ENCODE data around the gene MILR1. TPM values are rescaled to one million over a fixed set of nuclear protein-coding genes. Genes with fewer than 3 reads are reported as not detected.
"Not testable (repeated sequence)": the region's sequence is repeated elsewhere in the genome, so short reads cannot be mapped to it uniquely, and the experiment has no call there.

MILR1 gene
- total and polyA plus RNA-seq, 4 donors: 5.6 to 8.9 (median 8.2) TPM

DNA sequence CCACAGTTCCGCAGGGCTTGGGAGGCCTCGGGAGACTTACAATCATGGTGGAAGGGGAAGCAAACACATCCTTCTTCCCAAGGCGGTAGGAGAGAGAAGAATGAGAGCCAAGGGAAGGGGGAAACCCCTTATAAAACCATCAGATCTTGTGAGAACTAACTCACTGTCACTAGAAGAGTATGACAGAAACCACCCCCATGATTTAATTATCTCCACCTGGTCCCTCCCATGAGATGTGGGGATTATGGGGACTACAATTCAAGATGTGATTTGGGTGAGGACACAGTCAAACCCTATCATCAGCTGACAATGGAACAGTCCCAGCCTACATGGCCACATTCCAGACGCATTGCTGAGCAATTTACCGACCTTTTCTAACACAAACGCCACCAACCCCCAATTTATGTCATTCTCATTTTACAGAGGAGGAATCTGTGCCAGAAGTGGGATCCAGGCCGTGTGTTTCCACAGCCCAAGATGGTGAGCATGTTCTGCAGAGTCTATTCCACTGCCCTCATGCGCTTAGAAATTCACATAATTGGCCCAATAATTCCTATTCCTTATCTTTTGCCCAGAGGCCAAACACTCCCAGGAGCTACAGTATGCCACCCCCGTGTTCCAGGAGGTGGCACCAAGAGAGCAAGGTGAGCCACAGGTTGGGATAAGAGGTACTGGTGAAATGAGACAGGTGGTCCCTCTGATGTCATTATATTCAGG lies 17.3 kb downstream of the MILR1 start:
- no peak overlapping the region for H3K4me3 ChIP-seq (ENCODE audit: low read depth, low read length)
- no peaks in the 10 kb centered on the region for H3K36me3 ChIP-seq (ENCODE audit: control insufficient read depth, insufficient read depth, low read length)
- no peak overlapping the region for H3K27ac ChIP-seq (ENCODE audit: low read depth, low read length)
- DNase-seq (ENCODE audit: low read depth in 4 of 6, low spot score in 6 of 6): peak in 1 of 6 donors; percentile 35
- WGBS (ENCODE audit: insufficient coverage): 75% methylated on average over 6 of the region's 9 CpGs
- no peaks in the 10 kb centered on the region for H3K4me1 ChIP-seq (ENCODE audit: control insufficient read depth, insufficient read depth, low read length)
- H3K27me3 ChIP-seq (ENCODE audit: control insufficient read depth, insufficient read depth, low read length): no peaks in the 10 kb centered on the region
- H3K9me3 ChIP-seq (ENCODE audit: control insufficient read depth, insufficient read depth, low read length): no peaks in the 10 kb centered on the region

DNA sequence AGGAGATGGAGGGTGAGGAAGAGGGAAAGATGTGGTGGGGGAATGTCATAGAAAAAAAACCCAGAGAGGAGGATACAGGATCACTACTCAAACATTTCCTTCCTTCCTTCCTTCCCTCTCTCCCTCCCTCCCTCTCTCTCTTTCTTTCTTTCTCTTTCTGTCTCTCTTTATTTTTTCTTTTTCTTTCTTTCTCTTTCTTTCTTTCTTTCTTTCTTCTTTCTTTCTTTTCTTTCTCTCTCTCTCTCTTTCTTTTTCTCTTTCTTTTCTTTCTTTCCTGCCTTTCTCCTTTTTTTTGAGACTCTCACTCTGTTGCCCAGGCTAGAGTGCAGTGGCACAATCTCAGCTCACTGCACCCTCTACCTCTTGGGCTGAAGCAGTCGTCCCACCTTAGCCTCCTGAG lies 17.9 kb downstream of the MILR1 start:
- H3K27ac ChIP-seq (ENCODE audit: low read depth, low read length); H3K9me3 ChIP-seq (ENCODE audit: control insufficient read depth, insufficient read depth, low read length); H3K4me1 ChIP-seq (ENCODE audit: control insufficient read depth, insufficient read depth, low read length); DNase-seq (ENCODE audit: low read depth in 4 of 6, low spot score in 6 of 6); H3K4me3 ChIP-seq (ENCODE audit: low read depth, low read length); H3K27me3 ChIP-seq (ENCODE audit: control insufficient read depth, insufficient read depth, low read length); H3K36me3 ChIP-seq (ENCODE audit: control insufficient read depth, insufficient read depth, low read length): not testable (repeated sequence)
- no CpG with 5 or more reads among the region's 1 CpG for WGBS (ENCODE audit: insufficient coverage)

- Histone ChIP-seq H3K27ac (ENCODE audit: low read depth, low read length) (no peak overlapping the region), H3K36me3 (ENCODE audit: control insufficient read depth, insufficient read depth, low read length) (no peaks in the 10 kb centered on the region), H3K4me1 (ENCODE audit: control insufficient read depth, insufficient read depth, low read length) (no peaks in the 10 kb centered on the region), H3K9me3 (ENCODE audit: control insufficient read depth, insufficient read depth, low read length) (no peaks in the 10 kb centered on the region), H3K27me3 (ENCODE audit: control insufficient read depth, insufficient read depth, low read length) (no peaks in the 10 kb centered on the region), H3K4me3 (ENCODE audit: low read depth, low read length) (no peak overlapping the region)
- DNase-seq (ENCODE audit: low read depth in 4 of 6, low spot score in 6 of 6): no peak
- 13% methylated on average over 1 of the region's 4 CpGs for WGBS (ENCODE audit: insufficient coverage)
Measured at GRCh38 chr17:64470625-64471024, 21.7 kb downstream of the MILR1 start.

DNA sequence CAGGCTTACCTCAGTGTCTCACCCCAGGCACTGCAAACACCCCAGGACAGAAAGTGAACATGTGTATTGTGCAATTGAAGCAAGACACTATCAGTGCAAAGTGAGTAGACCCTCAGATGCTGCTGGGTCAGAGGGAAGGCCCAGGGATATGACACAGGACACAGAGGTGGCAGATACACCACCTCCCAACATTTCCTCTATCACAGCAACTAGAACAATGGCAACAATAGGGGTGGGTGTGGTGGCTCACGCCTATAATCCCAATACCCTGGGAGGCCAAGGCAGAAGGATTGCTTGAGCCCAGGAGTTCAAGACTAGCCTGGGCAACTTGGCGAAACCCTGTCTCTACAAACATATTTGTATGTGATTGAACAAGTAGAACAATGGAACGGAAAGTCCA lies 22.5 kb downstream of the MILR1 start:
- no CpG with 5 or more reads among the region's 3 CpGs for WGBS (ENCODE audit: insufficient coverage)
- DNase-seq (ENCODE audit: low read depth in 4 of 6, low spot score in 6 of 6): no peak
- H3K4me3 ChIP-seq (ENCODE audit: low read depth, low read length): no peak overlapping the region
- no peaks in the 10 kb centered on the region for H3K9me3 ChIP-seq (ENCODE audit: control insufficient read depth, insufficient read depth, low read length)
- H3K27ac ChIP-seq (ENCODE audit: low read depth, low read length): no peak overlapping the region
- H3K27me3 ChIP-seq (ENCODE audit: control insufficient read depth, insufficient read depth, low read length): no peaks in the 10 kb centered on the region
- H3K4me1 ChIP-seq (ENCODE audit: control insufficient read depth, insufficient read depth, low read length): no peaks in the 10 kb centered on the region
- no peaks in the 10 kb centered on the region for H3K36me3 ChIP-seq (ENCODE audit: control insufficient read depth, insufficient read depth, low read length)

GRCh38 chr17:64472564-64472963 lies 23.6 kb downstream of the MILR1 start:
- no peaks in the 10 kb centered on the region for H3K36me3 ChIP-seq (ENCODE audit: control insufficient read depth, insufficient read depth, low read length)
- no peak overlapping the region for H3K27ac ChIP-seq (ENCODE audit: low read depth, low read length)
- H3K27me3 ChIP-seq (ENCODE audit: control insufficient read depth, insufficient read depth, low read length): no peaks in the 10 kb centered on the region
- H3K4me3 ChIP-seq (ENCODE audit: low read depth, low read length): no peak overlapping the region
- WGBS (ENCODE audit: insufficient coverage): no CpG with 5 or more reads among the region's 2 CpGs
- H3K9me3 ChIP-seq (ENCODE audit: control insufficient read depth, insufficient read depth, low read length): no peaks in the 10 kb centered on the region
- H3K4me1 ChIP-seq (ENCODE audit: control insufficient read depth, insufficient read depth, low read length): no peaks in the 10 kb centered on the region
- no peak for DNase-seq (ENCODE audit: low read depth in 4 of 6, low spot score in 6 of 6)

- Histone ChIP-seq H3K4me1 (ENCODE audit: control insufficient read depth, insufficient read depth, low read length) (no peaks in the 10 kb centered on the region), H3K36me3 (ENCODE audit: control insufficient read depth, insufficient read depth, low read length) (peaks cover 7% of the 10 kb centered on the region), H3K9me3 (ENCODE audit: control insufficient read depth, insufficient read depth, low read length) (no peaks in the 10 kb centered on the region), H3K27me3 (ENCODE audit: control insufficient read depth, insufficient read depth, low read length) (no peaks in the 10 kb centered on the region), H3K4me3 (ENCODE audit: low read depth, low read length) (no peak overlapping the region), H3K27ac (ENCODE audit: low read depth, low read length) (no peak overlapping the region)
- no peak for DNase-seq (ENCODE audit: low read depth in 4 of 6, low spot score in 6 of 6)
- WGBS (ENCODE audit: insufficient coverage): no CpG with 5 or more reads among the region's 1 CpG
Measured at GRCh38 chr17:64477849-64478248, 28.9 kb downstream of the MILR1 start.

DNA sequence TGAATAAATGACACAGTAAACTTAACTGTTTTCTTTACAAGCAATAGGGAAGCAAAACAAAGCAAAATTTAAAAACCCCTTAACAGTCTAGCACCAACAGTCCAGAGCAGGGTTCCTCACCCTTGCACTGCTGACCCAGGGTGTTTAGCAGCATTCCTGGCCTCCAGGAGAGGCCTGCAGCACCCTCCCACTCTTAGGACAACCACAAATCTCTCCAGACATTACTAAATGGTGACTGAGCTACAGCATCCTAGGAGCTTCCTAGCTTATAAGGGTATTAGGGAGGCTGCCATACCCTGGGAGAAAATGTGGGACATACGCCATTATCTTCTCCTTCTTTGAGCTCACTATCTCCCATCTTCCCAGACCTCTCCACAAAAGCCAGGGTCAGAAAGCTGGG lies 32.0 kb downstream of the MILR1 start:
- H3K36me3 ChIP-seq (ENCODE audit: control insufficient read depth, insufficient read depth, low read length): peaks cover 22% of the 10 kb centered on the region
- 100% methylated on average over 1 of the region's 1 CpG for WGBS (ENCODE audit: insufficient coverage)
- H3K27me3 ChIP-seq (ENCODE audit: control insufficient read depth, insufficient read depth, low read length): no peaks in the 10 kb centered on the region

DNA sequence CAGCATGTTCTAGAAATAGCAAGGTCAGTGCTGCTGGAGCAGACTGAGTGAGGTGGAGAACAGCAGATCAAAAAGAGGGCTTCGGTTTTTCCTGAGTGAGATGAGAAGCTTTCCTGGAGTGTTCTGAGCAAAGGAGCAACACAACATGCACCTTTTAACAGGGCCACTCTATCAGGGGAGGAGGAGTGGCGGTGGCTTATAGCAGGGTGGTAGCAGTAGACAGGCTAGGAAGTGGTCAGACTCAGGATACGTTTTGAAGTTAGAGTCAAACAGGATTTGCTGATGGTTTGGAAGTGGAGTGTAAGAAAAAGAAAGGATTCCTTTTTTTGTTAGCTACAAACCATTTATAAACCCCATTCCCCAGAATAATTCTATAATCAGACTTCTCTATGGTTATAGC lies 35.5 kb downstream of the MILR1 start:
- WGBS (ENCODE audit: insufficient coverage): 90% methylated on average over 2 of the region's 3 CpGs
- Histone ChIP-seq H3K27me3 (ENCODE audit: control insufficient read depth, insufficient read depth, low read length) (no peaks in the 10 kb centered on the region), H3K36me3 (ENCODE audit: control insufficient read depth, insufficient read depth, low read length) (peaks cover 26% of the 10 kb centered on the region), H3K27ac (ENCODE audit: low read depth, low read length) (no peak overlapping the region), H3K4me1 (ENCODE audit: control insufficient read depth, insufficient read depth, low read length) (no peaks in the 10 kb centered on the region), H3K4me3 (ENCODE audit: low read depth, low read length) (no peak overlapping the region), H3K9me3 (ENCODE audit: control insufficient read depth, insufficient read depth, low read length) (no peaks in the 10 kb centered on the region)
- no peak for DNase-seq (ENCODE audit: low read depth in 4 of 6, low spot score in 6 of 6)

More for the DNA sequence above, 32.0 kb downstream of the MILR1 start:
- Histone ChIP-seq H3K9me3 (ENCODE audit: control insufficient read depth, insufficient read depth, low read length) (no peaks in the 10 kb centered on the region), H3K27ac (ENCODE audit: low read depth, low read length) (no peak overlapping the region), H3K4me3 (ENCODE audit: low read depth, low read length) (no peak overlapping the region), H3K4me1 (ENCODE audit: control insufficient read depth, insufficient read depth, low read length) (no peaks in the 10 kb centered on the region)
- no peak for DNase-seq (ENCODE audit: low read depth in 4 of 6, low spot score in 6 of 6)

DNA sequence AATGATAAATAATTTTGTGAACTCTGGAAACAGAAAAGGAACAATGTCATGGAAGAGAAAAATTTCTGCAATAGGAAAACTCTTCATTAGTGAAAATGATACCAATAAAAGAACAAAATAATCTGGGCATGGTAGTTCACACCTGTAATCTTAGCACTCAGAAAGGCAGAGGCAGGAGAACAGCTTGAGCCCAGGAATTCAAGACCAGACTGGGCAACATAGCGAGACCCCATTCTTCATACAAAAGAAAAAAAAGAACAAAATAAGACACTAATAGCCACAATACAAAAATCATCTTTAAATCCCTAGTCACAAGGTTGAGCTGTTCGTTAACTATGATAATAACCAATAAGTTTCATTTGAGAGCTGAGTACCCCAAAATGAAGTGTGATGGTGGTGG lies 39.4 kb downstream of the MILR1 start:
- Histone ChIP-seq H3K27ac (ENCODE audit: low read depth, low read length) (no peak overlapping the region), H3K4me1 (ENCODE audit: control insufficient read depth, insufficient read depth, low read length) (no peaks in the 10 kb centered on the region), H3K9me3 (ENCODE audit: control insufficient read depth, insufficient read depth, low read length) (no peaks in the 10 kb centered on the region), H3K4me3 (ENCODE audit: low read depth, low read length) (no peak overlapping the region), H3K36me3 (ENCODE audit: control insufficient read depth, insufficient read depth, low read length) (peaks cover 25% of the 10 kb centered on the region), H3K27me3 (ENCODE audit: control insufficient read depth, insufficient read depth, low read length) (no peaks in the 10 kb centered on the region)
- WGBS (ENCODE audit: insufficient coverage): no CpG with 5 or more reads among the region's 2 CpGs
- DNase-seq (ENCODE audit: low read depth in 4 of 6, low spot score in 6 of 6): no peak

DNA sequence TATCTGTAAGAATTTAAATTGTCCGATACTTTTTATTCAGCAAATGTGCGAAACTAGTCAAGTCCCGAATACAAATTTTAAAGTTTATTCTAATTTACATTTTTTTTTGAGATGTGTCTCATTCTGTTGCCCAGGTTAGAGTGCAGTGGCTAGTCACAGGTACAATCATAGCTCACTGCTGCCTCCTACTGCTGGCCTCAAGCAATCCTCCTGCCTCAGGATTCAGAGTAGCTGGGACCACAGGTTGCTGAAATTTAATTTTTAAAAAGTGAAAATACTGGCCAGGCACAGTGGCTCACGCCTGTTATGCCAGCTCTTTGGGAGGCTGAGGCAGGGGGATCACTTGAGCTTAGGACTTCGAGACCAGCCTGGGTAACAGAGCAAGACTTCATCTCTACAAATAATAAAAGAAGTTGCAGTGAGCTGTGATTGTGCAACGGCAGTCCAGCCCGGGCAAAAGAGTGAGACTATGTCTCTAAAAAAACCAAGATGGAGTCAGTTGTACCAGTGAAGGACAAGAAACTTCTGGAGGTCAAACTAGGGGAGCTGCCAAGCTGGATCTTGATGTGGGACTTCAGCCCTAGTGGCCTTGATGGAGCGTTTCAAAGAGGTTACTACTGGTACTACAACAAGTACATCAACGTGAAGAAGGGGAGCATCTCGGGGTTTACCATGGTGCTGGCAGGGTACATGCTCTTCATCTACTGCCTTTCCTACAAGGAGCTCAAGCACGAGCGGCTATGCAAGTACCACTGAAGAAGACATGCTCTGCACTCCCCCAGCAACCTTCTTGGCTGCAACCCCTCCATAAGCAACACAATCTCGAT lies 42.3 kb downstream of the MILR1 start:
- DNase-seq (ENCODE audit: low read depth in 4 of 6, low spot score in 6 of 6): peak in 1 of 6 donors; percentile 34
- Histone ChIP-seq H3K27me3 (ENCODE audit: control insufficient read depth, insufficient read depth, low read length) (no peaks in the 10 kb centered on the region), H3K9me3 (ENCODE audit: control insufficient read depth, insufficient read depth, low read length) (no peaks in the 10 kb centered on the region), H3K27ac (ENCODE audit: low read depth, low read length) (no peak overlapping the region), H3K4me3 (ENCODE audit: low read depth, low read length) (no peak overlapping the region), H3K36me3 (ENCODE audit: control insufficient read depth, insufficient read depth, low read length) (peaks cover 14% of the 10 kb centered on the region), H3K4me1 (ENCODE audit: control insufficient read depth, insufficient read depth, low read length) (peaks cover 17% of the 10 kb centered on the region)
- WGBS (ENCODE audit: insufficient coverage): 90% methylated on average over 8 of the region's 13 CpGs

Data from spinal cord (tissue), 10 donors.